ENCODE measurements around the gene IGFBP4.

The IGFBP4 gene

DNA sequence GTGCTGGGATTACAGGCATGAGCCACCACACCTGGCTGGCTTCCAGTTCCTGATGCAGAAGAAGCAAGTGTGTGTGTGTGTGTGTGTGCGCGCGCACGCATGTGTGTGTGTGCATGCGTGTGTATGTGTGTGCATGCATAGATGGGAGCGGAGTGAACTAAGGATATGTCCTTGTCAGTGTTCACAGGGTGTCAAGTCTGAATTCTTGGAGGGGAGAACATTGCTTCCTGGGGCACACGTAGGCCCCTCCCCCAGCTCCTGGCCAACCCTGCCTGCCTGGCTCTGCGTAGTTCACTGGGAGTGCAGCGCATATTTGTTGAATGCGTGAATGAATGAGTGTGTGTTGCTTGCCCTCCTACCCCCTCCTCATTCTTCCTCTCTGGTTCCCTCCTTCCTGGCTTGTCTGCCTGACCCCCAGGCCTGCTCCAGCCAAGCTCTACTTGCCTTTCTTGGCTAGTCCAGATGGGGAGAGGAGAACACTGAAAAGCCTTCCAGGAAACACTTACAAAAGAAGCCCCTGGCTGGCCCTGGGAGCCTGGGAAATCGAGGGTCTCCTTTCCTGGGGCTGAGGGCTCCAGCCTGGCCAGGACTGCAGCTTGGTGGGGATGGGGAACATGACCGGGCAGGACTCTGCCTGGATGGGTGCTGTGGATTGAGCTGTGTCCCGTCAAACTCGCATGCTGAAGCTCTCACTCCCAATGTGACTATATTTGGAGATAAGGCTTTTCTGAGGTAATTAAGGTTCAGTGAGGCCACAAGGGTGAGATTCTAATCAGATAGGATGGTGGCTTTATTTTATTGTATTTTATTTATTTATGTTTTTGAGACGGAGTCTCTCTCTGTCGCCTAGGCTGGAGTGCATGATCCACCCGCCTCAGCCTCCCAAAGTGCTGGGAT lies 27.9 kb downstream of the IGFBP4 start:
- DNase-seq = no peak

DNA sequence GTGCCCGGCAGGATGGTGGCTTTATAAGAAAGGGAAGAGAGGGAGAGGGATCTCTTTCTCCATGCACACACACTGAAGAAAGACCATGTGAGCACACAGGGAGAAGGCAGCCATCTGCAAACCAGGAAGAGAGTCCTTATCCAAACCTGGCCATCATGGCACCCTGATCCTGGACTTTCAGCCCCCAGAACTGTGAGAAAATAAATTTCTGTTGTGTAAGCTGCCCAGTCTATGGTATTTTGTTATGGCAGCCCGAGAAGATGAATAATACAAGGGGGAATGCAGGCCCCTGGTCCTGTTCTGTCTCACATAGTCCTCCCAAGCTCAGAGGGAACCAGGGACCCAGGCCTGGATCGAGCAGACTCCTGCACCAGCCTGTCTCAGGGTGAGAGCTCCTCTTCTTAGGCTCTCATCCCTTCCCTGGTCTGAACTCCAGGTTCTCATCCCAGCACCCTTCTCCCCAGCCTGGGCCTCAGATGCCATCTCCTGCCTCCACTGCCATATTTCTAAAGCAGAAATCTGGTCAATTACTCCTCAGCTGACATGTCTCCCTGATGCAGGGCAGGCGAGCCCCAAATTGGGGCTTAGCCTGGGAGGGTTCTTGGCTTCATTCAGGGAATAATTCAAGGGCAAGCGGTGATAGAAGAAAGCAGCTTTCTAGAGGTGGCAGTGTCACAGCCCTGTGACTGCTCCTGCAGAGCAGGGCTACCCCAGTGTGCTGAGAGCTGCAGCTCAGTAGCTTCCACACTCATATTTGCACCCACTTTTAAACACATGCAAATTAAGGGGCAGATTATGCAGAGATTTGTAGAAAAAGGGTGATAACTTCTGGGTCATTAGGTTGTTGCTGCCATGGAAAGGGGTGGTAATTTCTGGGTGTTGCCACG lies 28.8 kb downstream of the IGFBP4 start:
- DNase-seq = no peak

DNA sequence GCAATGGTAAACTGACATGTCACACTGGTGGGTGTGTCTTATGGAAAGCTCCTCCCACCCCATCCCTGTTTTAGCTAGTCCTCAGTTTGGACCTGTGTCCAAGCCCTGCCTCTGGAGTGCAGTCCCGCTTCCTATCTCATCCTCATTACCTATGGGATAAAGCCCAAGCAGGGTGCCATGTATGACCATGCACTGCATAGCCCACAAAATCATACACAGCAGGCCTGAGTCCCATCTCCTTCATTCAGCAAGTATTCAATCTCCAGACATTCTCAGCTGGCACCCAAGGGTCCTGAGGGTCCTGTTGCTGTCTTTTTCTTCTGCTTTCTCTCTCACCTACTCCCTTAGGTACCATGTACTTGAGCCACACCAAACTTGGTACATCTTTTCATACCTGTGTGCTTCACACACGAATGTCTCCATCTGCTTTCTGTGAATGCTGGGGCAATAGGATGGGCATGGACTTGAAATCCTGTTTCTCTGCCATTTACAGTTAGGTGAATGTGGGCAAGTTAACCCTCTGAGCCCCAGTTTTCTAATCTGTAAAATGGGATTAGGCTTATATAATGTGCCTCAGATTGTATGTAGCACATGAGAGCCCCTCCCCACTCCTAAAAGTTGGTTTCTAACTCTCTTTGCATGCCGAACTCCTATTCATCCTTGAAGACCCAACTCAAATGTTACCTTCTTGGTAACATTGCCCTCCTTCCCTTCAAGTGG lies 29.6 kb downstream of the IGFBP4 start:
- DNase-seq = no peak

DNA sequence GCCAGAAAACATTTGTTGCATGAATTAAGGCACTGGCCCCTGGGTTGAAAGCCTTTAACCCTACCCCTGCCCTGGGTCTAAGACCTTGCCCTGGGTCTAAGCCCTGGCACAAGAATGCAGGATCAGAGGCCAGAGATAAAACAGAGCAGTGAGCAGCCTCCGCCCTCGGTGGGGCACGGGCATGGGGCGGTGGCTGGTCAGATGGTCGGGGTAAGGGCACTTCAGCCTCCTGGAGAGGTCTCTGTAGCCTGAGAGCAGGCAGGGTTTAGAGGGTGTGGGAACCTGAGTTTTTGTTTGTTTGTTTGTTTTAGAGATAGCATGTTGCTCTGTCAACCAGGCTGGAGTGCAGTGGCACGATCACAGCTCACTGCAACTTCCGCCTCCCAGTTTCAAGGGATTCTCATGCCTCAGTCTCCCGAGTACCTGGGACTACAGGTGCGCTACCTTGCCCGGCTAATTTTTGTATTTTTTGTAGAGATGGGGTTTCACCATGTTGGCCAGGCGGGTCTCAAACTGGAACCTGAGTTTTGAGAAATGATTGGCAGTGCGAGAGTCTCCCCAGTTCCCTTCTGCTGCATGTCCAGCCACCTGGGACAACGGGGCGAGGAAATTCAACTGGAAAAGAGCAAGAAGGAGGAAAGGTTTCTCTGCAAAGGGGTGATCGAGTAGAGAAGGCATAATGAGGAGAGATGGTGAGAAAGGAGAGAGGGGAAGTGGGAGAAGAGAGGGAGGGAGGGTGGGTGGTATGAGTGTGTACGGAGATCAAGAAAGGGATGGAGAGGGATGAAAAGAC lies 30.5 kb downstream of the IGFBP4 start:
- no peak for DNase-seq

DNA sequence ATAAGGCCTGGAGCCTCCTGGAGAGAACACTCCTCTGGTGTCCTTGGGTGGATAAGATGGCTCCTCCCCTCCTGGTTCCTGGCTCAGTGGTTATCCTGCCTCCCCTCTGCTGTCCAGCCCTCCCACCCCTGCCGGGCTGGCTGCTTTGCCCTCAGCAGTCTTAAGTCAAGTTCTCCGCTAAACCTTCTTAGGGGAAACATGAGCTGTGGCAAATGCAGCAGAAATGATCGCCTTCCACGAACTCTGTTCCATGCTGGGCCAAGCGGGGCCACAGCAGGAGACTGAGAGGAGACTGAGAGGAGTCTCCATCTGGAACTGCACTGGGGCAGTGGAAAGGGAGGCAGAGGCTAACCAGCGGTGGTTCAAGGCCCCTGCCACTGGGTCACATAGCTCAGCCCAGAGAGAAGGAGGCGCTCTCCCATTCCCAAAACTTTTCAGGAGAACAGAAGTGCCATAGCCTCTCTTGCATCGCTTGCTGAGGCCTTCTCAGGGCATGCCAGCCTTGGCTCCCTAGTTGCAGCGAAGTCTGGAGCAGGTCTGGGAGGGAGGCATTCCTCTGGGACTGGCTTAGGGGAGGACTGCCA lies 31.3 kb downstream of the IGFBP4 start:
- no peak for DNase-seq

DNA sequence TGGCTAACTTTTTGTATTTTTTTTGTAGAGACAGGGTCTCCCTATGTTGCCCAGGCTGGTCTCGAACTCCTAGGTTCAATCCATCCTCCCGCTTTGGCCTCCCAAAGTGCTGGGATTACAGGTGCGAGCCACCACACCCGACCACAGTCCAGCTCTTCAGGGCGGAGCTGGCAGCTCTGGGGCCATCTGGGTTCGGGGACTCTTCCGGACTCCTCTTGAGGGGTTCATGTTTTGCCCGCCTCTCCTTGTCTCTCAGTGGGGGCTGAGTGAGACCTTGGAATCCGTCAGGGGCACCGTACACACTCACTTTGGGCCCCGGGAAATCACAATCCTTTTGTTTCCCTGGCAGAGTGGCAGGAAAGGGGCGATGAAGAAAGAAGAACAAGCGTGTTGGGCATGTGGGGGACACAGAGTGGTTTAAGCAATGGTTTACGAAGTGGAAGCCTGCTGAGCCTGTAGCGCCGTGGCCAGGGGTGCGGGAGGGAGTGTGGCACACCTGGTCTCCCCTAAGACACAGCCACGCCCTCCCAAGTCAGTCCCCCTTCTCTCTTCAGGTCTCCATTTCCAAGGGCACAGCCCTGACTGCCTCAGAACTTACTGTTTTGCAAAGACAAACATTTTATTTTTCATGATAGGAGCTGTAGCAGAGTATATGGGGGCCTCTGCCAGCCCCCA lies 32.1 kb downstream of the IGFBP4 start:
- no peak for DNase-seq

DNA sequence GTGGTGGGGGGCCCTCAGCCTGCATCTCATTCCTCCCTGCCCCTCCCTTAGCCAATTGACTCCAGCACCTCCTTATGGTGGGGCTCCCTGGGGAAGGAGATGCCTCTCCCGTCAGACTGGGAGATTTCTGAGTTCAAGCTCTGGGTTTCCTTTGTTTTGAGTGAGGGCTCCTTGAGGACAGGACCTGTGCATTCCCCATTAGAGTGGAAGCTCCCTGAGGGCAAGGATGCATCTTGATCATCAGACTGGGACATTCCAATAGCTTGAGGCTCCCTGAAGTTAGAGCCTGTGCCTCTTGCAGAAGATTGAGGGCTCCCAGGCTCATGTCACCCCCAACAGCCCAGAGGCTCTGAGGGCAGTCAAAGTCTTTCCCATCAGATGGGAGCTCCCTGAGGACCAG lies 34.5 kb downstream of the IGFBP4 start:
- no peak for DNase-seq

DNA sequence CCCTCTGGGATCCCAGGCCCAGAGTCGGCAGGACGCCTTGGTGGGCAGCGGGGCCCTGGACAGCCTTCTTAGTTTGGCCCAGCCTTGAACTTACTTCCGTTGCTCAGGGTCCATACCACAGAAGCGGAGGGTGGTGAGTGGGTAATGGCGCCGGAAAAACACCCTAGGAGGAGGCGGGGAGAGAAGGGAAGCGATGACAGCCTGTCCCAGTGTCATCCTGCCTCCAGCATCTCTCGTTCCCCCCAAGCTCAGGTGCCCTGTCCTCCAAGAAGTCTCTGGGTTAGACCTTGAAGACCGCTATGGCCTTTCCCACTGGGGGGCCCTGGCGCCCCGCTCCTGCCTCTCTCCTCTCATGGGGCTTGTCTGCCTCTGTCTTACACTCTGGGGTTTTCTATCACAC lies 35.2 kb downstream of the IGFBP4 start:
- no peak for DNase-seq

DNA sequence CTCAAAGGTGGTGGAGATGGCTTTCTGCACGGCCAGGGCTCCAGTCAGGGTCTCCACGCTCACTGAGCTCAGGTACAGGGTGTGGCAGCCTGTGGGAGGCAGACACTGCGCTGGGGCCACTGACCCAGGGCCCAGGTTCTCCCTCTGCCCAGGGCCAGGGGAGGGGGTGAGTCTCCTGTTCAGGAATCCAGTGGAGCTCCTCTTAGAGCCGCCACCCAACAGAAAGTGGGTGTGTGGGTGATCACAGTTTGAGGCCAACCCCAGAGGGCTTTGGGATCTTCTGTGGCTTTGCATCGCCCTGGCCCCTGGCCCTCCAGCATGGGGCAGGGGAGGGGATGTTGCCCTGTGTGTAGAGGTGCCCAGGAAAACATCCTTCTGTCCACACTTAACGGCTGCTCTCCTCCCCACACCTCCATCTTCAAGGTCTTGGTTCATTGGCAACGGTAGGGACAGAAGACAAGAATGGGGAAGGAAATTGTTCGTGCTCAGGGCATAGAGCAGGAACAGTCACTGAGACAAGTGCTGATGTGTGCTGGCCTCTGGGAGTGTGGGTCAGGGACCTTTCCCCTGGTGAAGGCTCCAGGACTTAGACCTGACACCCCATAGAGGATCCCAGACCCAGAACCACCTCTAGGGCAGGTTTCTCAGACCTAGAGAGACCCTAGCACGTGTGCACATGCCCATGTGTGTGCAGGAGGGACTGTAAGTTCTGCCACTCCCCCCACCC lies 36.7 kb downstream of the IGFBP4 start:
- DNase-seq = no peak

DNA sequence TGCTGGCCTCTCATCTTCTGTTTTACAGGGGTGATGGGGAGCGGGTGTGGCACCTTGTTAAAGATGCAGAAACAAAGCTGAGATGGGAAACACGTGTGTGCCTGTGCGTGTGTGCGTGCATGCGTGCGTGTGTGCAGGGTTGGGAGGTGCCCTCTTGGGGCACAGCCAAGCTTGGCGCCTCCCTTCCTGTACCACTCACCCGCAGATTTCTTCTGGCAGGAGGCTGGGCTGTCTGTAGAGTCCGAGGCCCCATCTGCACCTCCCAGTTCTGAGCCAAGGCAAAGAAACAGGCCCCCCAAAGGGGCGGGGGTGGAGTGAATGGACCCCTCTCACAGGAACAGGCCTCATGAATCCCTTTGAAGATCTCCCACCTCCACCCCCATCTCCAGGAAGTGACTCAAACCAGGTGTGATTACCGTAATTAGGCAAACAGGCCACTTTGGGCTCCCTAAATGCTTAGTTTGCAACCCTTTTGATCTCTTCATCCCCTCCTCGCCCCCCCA lies 37.3 kb downstream of the IGFBP4 start:
- no peak for DNase-seq

DNA sequence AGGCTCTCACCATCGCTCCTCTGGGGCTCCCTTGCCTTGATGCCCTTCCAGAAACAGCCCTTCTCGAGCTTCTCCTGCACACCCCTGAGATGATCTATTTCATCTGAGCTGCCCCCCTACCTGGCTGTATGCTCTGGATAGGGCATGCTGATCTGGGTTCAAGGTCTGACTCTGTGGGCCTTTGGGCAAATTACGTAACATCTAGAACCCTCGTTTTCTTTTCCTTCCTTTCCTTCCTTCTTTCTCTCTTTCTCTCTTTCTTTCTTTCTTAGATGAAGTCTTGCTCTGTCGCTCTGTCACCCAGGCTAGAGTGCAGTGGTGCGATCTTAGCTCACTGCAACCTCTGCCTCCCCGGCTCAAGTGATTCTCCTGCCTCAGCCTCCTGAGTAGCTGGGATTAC lies 37.9 kb downstream of the IGFBP4 start:
- no peak for DNase-seq

DNA sequence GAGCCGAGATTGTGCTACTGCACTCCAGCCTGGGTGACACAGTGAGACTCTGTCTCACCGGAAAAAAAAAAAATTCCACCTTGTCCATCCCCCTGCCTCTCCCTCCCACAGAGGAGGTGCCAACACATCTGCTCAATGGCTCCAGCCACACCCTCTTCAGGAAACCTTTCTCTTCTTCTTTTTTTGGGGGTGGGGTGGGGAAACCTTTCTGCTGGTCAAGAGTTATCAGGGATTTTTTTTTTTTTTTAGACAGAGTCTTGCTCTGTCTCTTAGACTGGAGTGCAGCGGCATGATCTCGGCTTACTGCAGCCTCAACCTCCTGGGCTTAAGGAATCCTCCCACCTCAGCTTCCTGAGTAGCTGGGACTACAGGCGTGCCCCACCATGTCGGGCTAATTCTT lies 39.5 kb downstream of the IGFBP4 start:
- no peak for DNase-seq

DNA sequence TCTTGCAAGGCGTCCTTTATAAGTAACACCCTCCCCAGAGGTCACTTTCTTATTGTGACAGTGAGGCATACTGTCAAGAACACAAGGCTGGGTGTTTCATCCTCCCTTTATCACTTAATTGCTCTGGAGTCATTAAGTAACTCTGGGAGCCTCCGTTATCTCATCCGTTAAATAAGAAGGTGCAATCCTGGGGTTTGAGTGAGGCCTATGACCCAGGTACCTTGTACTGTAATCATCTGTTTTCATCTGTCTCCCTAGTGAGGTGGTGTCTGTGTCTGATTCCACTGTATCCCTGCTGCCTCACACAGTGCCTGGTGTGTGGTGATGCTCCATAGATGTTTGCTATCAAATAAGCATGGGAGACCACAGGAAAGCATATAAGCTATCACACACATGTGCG lies 40.4 kb downstream of the IGFBP4 start:
- no peak for DNase-seq

DNA sequence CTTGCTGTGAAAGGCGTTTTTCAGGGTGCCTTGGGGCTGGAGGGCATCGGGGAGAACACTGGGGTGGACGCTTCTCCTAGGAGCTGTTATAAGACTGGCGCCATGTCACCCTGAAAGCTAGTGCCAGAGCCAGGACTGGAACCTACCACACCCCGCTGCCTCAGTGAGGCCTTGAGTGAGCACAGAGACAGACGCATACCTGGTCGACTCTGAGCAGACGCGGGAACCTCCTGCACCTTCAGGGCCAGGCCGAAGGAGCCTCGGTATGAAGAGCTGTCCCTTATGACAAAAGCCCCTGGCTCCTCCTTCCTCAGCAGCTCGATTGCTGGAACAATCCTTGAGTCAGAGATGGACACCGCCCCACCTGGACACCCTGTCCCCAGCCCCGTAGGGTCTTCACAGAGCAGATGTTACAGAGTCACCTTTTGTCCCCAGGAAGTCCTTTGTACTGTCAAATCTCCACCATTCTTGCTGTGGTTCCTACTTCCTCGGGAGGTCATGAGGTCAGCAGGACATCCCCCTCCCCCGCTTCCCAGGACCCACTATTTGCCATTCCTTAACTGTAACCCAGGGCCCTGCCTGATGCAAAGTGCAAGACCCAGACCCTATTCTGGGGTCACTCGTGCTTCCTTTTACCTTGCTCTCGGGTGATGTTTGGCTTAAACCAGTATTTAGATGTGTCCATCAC lies 41.2 kb downstream of the IGFBP4 start:
- no peak for DNase-seq

DNA sequence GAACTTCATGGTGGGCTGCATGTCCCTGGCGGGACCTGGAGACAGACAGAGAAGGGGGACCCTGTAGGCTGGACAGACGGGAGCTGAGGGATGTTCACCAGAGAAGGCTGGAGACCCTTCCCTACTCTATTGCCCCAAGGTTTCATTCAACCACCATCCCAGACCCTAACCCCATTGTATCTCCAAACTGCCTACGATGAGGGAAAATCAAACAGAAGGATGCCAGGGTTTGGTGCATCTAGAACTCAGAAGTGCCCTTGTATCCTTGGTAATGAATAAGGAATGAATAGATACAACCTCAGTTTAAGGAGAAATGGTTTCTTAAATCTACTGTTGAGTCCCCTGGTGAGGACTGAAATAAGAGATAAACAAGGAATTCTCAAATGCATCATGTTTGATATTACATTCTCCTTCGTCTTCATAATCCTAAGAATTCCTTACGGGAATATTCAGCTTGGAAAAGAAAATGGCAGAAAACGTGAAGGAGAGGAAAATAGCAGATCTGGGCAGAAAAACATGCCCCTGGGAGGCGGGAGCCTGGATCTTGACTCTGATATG lies 41.8 kb downstream of the IGFBP4 start:
- DNase-seq = no peak

DNA sequence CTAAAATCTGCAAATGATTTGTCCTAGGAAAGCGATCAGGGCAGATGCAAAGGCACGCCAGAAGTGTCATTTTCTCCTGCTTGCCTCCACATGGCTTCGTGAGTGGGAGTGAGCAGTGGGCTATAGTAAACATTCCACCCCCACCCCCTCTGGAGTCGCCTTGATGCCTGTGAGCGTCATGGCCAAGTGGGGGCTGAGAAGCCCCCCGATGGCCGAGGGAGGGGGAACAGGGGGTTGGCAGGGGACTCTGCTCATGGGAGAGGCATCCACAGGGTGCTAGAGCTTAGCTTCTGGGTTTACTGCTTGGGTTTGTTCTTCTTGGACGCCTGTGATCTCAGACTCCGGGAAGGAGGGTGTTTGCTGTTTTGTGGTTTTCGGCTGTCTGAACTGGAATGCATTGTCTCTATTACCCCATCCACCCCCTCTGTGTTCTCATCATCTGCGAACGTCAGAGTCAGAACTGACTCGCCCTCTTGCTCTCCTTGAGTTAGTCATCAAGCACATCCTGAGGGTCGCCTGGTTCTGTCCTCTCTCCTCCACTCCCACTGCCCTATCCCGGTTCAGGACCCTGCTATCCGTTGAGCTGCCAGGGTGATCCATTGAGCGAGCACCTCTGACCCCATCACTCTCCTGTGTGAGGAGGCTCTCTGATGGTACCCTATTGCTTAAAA lies 42.7 kb downstream of the IGFBP4 start:
- DNase-seq = peak in 1 of 51 donors; percentile 6

DNA sequence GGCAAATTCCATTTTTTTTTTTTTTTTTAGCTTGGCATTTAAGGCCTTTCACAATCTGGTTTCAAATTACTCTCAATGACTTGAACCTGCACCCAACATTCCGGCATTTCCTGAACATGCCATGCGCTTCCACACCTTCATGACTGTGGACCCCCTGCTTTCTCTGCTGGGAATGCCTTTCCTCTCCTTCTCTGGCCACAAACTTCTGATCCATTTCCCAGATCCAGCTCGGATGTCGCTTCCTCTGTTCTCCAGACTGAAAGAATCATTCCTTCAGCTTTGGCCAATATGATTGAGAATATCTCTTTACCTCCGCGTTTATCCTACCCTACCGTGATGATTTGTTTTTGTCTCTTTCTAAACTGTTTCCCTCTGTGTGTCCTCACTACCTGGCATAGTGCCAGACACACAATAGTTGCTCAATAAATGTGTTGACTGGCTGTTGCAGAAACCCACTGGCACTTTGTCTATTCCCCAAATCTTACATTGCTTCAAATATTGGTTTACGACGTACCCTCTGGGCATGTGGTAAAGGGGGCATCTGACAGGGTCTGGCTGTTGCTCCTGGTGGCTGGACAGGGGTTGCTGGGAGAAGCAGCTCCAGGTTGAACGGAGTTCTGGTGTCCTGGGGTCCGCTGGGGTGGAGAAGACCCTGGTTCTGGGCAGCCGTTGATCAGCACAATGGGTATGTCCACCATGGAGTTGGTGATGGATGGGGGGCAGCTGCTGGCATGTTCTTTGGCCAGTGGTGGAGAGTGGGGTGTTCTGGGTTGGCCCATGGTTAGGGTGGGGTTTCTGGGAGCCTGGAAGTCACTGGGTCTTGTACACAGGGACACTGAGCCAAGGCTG lies 43.5 kb downstream of the IGFBP4 start:
- DNase-seq = no peak
